H1 (cell line): ENCODE data around the gene VAV2. TPM values are rescaled to one million over a fixed set of nuclear protein-coding genes. Genes with fewer than 3 reads are reported as not detected.

Experiments used
- CTCF ChIA-PET: fragments of 300-600 bp; sonication (Branson Sonifier 250); formaldehyde crosslinking; loops from one replicate; lab custom pipeline; 2021; ENCODE audit not compliant: partially characterized antibody; lab: Charles Lee
- POLR2A ChIA-PET: fragments of 300-600 bp; sonication (Branson Sonifier 250); formaldehyde crosslinking; loops from one replicate; lab custom pipeline; 2021; ENCODE audit warnings: inconsistent platforms; ENCODE audit not compliant: partially characterized antibody; lab: Charles Lee
- DNase-seq, 2 experiments: peaks; one replicate each; pipeline versions ENCODE4 v3.0.0 to v3.0.0-alpha.2; 2010 to 2022; ENCODE audit warnings: low spot score in 2 of 2, low read depth in 1 of 2, mixed read lengths in 1 of 2
- FAIRE-seq: peaks from 2 replicates; lab custom pipeline; 2011; peaks lifted over from hg19 to GRCh38; lab: Jason Lieb, UNC
- H2AFZ ChIP-seq: 2 replicates; pipeline ENCODE4 v1.8.1; 2012; ENCODE audit warnings: low read length, inconsistent platforms
- H2AK5ac ChIP-seq: 2 replicates; pipeline ENCODE4 v1.6.1; 2013; ENCODE audit warnings: low read depth, low read length
- H2BK120ac ChIP-seq: replicated peaks from 2 replicates; pipeline ENCODE3; 2013; ENCODE audit warnings: low read depth, low read length, inconsistent platforms
- H2BK12ac ChIP-seq: 2 replicates; pipeline ENCODE4 v1.6.1; 2013; ENCODE audit warnings: low read depth, low read length
- H2BK15ac ChIP-seq: 2 replicates; pipeline ENCODE4 v1.6.1; 2013; ENCODE audit warnings: low read length
- H2BK20ac ChIP-seq: 2 replicates; pipeline ENCODE4 v1.6.1; 2013; ENCODE audit warnings: low read length
- H2BK5ac ChIP-seq: 2 replicates; pipeline ENCODE4 v1.6.1; 2013; ENCODE audit warnings: low read depth, low read length
- H3K14ac ChIP-seq: 2 replicates; pipeline ENCODE4 v1.6.1; 2013; ENCODE audit warnings: inconsistent platforms; ENCODE audit not compliant: insufficient read length
- H3K18ac ChIP-seq: 2 replicates; pipeline ENCODE4 v1.6.1; 2013; ENCODE audit warnings: low read length; ENCODE audit errors: extremely low read depth
- H3K23ac ChIP-seq: 2 replicates; pipeline ENCODE4 v1.6.1; 2013; ENCODE audit warnings: inconsistent platforms; ENCODE audit not compliant: insufficient read length
- H3K23me2 ChIP-seq: 2 replicates; pipeline ENCODE4 v1.6.1; 2013; ENCODE audit warnings: low read depth, low read length
- H3K27ac ChIP-seq: 2 replicates; pipeline ENCODE4 v1.6.1; 2011; ENCODE audit warnings: low read depth, low read length, inconsistent platforms
- H3K27me3 ChIP-seq, 4 experiments: replicated peaks in 1 of 4; 1 replicate in 1 of 4; 2 replicates in 3 of 4; pipeline versions ENCODE4 v1.6.1 to v1.8.1; 2011 to 2013; ENCODE audit warnings: low read length in 3 of 4, mild to moderate bottlenecking in 3 of 4, inconsistent platforms in 2 of 4, mixed read lengths in 2 of 4, moderate library complexity in 1 of 4; ENCODE audit not compliant: control insufficient read depth in 3 of 4, insufficient read depth in 3 of 4; ENCODE audit errors: extremely low read depth in 1 of 4
- H3K36me3 ChIP-seq, 4 experiments: 2 replicates each; pipeline versions ENCODE4 v1.6.1 to v1.8.1; 2011 to 2013; ENCODE audit warnings: mild to moderate bottlenecking in 4 of 4, low read length in 3 of 4, moderate library complexity in 2 of 4, control low read depth in 1 of 4, inconsistent platforms in 1 of 4; ENCODE audit not compliant: insufficient read depth in 4 of 4, control insufficient read depth in 2 of 4
- H3K4ac ChIP-seq: replicated peaks from 2 replicates; pipeline ENCODE3; 2013; ENCODE audit warnings: low read length, low read depth, mixed read lengths, inconsistent platforms; ENCODE audit not compliant: insufficient read length
- H3K4me1 ChIP-seq, 4 experiments: replicated peaks in 1 of 4; 1 replicate in 1 of 4; 2 replicates in 3 of 4; pipeline versions ENCODE4 v1.6.1 to v1.8.1; 2011 to 2013; ENCODE audit warnings: low read length in 3 of 4, inconsistent platforms in 2 of 4, mixed read lengths in 1 of 4; ENCODE audit not compliant: insufficient read depth in 4 of 4, control insufficient read depth in 3 of 4
- H3K4me2 ChIP-seq, 2 experiments: 2 replicates each; pipeline versions ENCODE4 v1.6.1 to v1.8.1; 2011 to 2013; ENCODE audit warnings: low read depth in 2 of 2, low read length in 2 of 2, control low read depth in 1 of 2, inconsistent platforms in 1 of 2, mild to moderate bottlenecking in 1 of 2; ENCODE audit not compliant: insufficient read depth in 1 of 2
- H3K4me3 ChIP-seq, 4 experiments: fragments of 200-600, 300-600 bp in 1 of 4; sonication (generic), shearing (Covaris generic), sonication (Bioruptor Twin) in 1 of 4; 2 replicates each; pipeline versions ENCODE4 v1.5.1 to v1.8.1; 2011 to 2016; ENCODE audit warnings: low read length in 4 of 4, low read depth in 3 of 4, control low read depth in 2 of 4, inconsistent platforms in 2 of 4, mild to moderate bottlenecking in 2 of 4, mixed read lengths in 1 of 4, moderate library complexity in 1 of 4; ENCODE audit not compliant: insufficient read depth in 2 of 4; ENCODE audit errors: extremely low read depth in 1 of 4
- H3K56ac ChIP-seq: replicated peaks from 2 replicates; pipeline ENCODE3; 2013; ENCODE audit warnings: low read depth, mild to moderate bottlenecking, mixed read lengths, low read length, inconsistent platforms; ENCODE audit not compliant: insufficient read length
- H3K79me1 ChIP-seq: 2 replicates; pipeline ENCODE4 v1.6.1; 2013; ENCODE audit warnings: low read depth, low read length, control low read depth
- H3K79me2 ChIP-seq, 2 experiments: 2 replicates each; pipeline versions ENCODE4 v1.6.1 to v1.8.1; 2012 to 2013; ENCODE audit warnings: low read length in 2 of 2, mild to moderate bottlenecking in 2 of 2, inconsistent platforms in 1 of 2; ENCODE audit not compliant: insufficient read depth in 2 of 2, control insufficient read depth in 1 of 2
- H3K9ac ChIP-seq, 4 experiments: replicated peaks in 1 of 4; 1 replicate in 1 of 4; 2 replicates in 3 of 4; pipeline versions ENCODE4 v1.6.1 to v1.8.1; 2011 to 2013; ENCODE audit warnings: low read depth in 3 of 4, low read length in 3 of 4, control low read depth in 2 of 4, mild to moderate bottlenecking in 2 of 4, moderate library complexity in 2 of 4, inconsistent platforms in 1 of 4; ENCODE audit errors: extremely low read depth in 1 of 4
- H3K9me3 ChIP-seq, 2 experiments: 2 replicates each; pipeline versions ENCODE4 v1.6.1 to v1.8.1; 2012 to 2013; ENCODE audit warnings: mild to moderate bottlenecking in 2 of 2, moderate library complexity in 2 of 2, control low read depth in 1 of 2, inconsistent platforms in 1 of 2, low read depth in 1 of 2, low read length in 1 of 2, mixed read lengths in 1 of 2; ENCODE audit not compliant: insufficient read depth in 2 of 2
- H4K20me1 ChIP-seq, 2 experiments: replicated peaks in 1 of 2; 2 replicates each; pipeline versions ENCODE3 to v1.8.1; 2011 to 2013; ENCODE audit warnings: inconsistent platforms in 2 of 2, low read length in 2 of 2, mild to moderate bottlenecking in 1 of 2; ENCODE audit not compliant: insufficient read depth in 2 of 2, control insufficient read depth in 1 of 2
- H4K5ac ChIP-seq: 2 replicates; pipeline ENCODE4 v1.6.1; 2013; ENCODE audit warnings: low read length, low read depth, mixed read lengths, inconsistent platforms; ENCODE audit not compliant: insufficient read length
- H4K8ac ChIP-seq: 2 replicates; pipeline ENCODE4 v1.8.0; 2013; ENCODE audit warnings: mild to moderate bottlenecking, moderate library complexity, low read length, inconsistent platforms; ENCODE audit not compliant: insufficient read depth; ENCODE audit errors: extremely low read depth
- H4K91ac ChIP-seq: replicated peaks from 2 replicates; pipeline ENCODE3; 2013; ENCODE audit warnings: low read length, mixed read lengths, inconsistent platforms; ENCODE audit not compliant: insufficient read length
- BRCA1 ChIP-seq: IDR thresholded peaks from 2 replicates; pipeline ENCODE4 v1.6.1; 2012; ENCODE audit warnings: low read depth, low read length, improper control_type of control experiment
- CBX5 ChIP-seq: fragments of 300-800, 300-1000 bp; sonication (generic); IDR thresholded peaks from 2 replicates; pipeline ENCODE4 v1.7.1; 2016; ENCODE audit warnings: antibody characterized with exemption, low read length, low read depth
- EZH2 ChIP-seq: fragments of 200-600 bp; sonication (generic); IDR thresholded peaks from 2 replicates; pipeline ENCODE4 v1.7.1; 2012; ENCODE audit warnings: low read depth, mild to moderate bottlenecking, moderate library complexity, low read length, inconsistent platforms; ENCODE audit not compliant: severe bottlenecking
- JUND ChIP-seq: IDR thresholded peaks from 2 replicates; pipeline ENCODE4 v1.6.1; 2011; ENCODE audit warnings: mild to moderate bottlenecking, improper control_type of control experiment, low read length
- KDM4A ChIP-seq: IDR thresholded peaks from one replicate; pipeline ENCODE4 v1.7.1; 2012; ENCODE audit warnings: low read depth, mild to moderate bottlenecking, moderate library complexity, low read length, inconsistent platforms; ENCODE audit not compliant: severe bottlenecking
- PHF8 ChIP-seq: fragments of 200-600 bp; sonication (generic); conservative IDR thresholded peaks from 2 replicates; pipeline ENCODE4 v1.7.1; 2012; ENCODE audit warnings: low read depth, mild to moderate bottlenecking, inconsistent platforms, low read length, moderate library complexity
- POLR2AphosphoS5 ChIP-seq: IDR thresholded peaks from 2 replicates; pipeline ENCODE4 v1.6.1; 2011; ENCODE audit warnings: low read depth, low read length
- POU5F1 ChIP-seq: IDR thresholded peaks from 2 replicates; pipeline ENCODE4 v1.6.1; 2011; ENCODE audit warnings: low read depth, mild to moderate bottlenecking, low read length, moderate library complexity
- SRF ChIP-seq: IDR thresholded peaks from 2 replicates; pipeline ENCODE4 v1.6.1; 2011; ENCODE audit warnings: mild to moderate bottlenecking, low read depth, low read length, moderate library complexity
- WGBS, 2 experiments: shearing (Covaris generic) in 1 of 2; methylation state at CpG; one replicate each; pipeline versions ENCODE4 v1.1.6 to v1.1.7; 2013 to 2015; ENCODE audit warnings: low lambda C conversion rate in 2 of 2, mixed read lengths in 2 of 2, inconsistent platforms in 1 of 2, low coverage in 1 of 2, missing lambda C conversion rate in 1 of 2; ENCODE audit not compliant: insufficient replicate concordance in 2 of 2, insufficient coverage in 1 of 2, insufficient read length in 1 of 2; ENCODE audit errors: extremely low coverage in 1 of 2, missing lambda C conversion rate in 1 of 2; 5-methylcytosine and 5-hydroxymethylcytosine counted together
- polyA plus RNA-seq, 7 experiments: library from polyadenylated mRNA; depleted of rRNA in 3 of 7; stranded (reverse) in 5 of 7; unstranded in 2 of 7; fragments of >200 nt in 5 of 7; fragments of 200-250 nt in 2 of 7; gene quantifications; 1 replicate in 5 of 7; 2 replicates in 1 of 7; 4 replicates in 1 of 7; pipeline versions ENCODE4 v1.2.1 to v1.2.3, GENCODE V29; 2011 to 2013; ENCODE audit warnings: missing spikeins in 2 of 7, mixed read lengths in 2 of 7
- total RNA-seq: library from RNA; stranded (reverse); fragmentation: NEBNext Ultra II Directional; extraction: Animal tissue kit (Norgen Biotek cat#: 25700); gene quantifications from 2 replicates; pipeline ENCODE4 v1.2.1, GENCODE V29; 2021

The VAV2 gene
- total and polyA plus RNA-seq, 2 of the 8 experiments (the other 6 are each of a cell fraction or from before 2014, with no cell fraction given): 13.6 to 37.6 TPM

DNA sequence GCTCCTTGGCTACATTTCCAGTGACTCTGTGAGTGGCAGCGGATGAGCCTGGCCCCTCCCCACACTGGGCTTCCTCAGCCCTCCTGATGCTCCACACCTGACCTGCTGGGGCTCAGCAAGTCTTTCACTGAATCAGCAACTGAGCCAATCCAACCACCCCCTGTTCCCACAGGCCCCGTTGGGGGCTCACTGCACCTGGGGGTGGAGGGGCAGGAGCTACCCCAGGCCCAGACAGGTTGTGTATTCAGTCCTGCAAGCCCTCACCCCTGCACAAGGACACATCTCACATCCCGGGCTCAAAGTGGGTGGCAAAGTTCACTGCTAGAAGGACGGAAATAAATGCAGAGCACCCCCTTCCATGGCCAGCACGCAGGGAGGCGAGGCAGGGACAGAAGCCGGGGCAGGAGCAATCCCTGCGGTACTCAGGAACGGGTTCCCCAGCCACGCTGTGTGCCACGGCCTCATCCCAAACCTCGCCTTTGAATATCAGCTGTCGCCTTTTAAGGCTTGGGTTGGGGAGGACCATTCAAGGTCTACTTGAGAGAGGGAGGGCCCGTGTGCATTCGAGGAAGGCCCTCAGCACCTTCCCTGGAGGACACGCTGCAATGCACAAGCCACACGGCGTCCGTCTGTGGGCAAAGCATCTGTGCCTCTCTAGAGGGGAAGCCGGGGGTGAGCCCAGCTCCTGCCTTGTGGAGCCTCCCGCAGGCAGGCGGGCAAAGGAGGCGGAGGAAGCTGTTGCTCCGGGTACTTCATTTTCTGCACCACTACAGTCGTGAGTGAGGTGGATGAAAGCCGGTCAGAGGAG is 179.0 kb downstream of the VAV2 start:
- H3K56ac ChIP-seq: no peak overlapping the region
- 0 out of 8 replicates have a peak, but pooled peaks cover 0 to 3% (median 0%) of the 10 kb centered on the region in 4 experiments for H3K36me3 ChIP-seq
- CTCF ChIA-PET: interaction anchor here (1.1 to 3.4 kb wide), 7 partner anchors 10 to 182 kb away, joined by 3 to 13 read pairs (median 3); no protein-coding TSS in a partner anchor
- no peak overlapping the region for H3K4me3 ChIP-seq
- no peaks in the 10 kb centered on the region; the same call in 1 of the 2 replicates for H3K79me1 ChIP-seq
- peaks cover 0 to 5% of the 10 kb centered on the region in 2 experiments for H4K20me1 ChIP-seq
- H2BK120ac ChIP-seq: no peak overlapping the region
- H3K4ac ChIP-seq: no peak overlapping the region
- H2AK5ac ChIP-seq: no peak overlapping the region
- DNase-seq (no peak), FAIRE-seq (no peak)
- H2BK12ac ChIP-seq: no peak overlapping the region
- H4K5ac ChIP-seq: no peak overlapping the region
- no peak overlapping the region for H3K27ac ChIP-seq
- no peaks in the 10 kb centered on the region for H3K79me2 ChIP-seq
- no peak overlapping the region for H3K18ac ChIP-seq
- no peaks in the 10 kb centered on the region for H3K27me3 ChIP-seq
- no peak overlapping the region for H3K23ac ChIP-seq
- no peak overlapping the region for H2BK5ac ChIP-seq
- H3K9me3 ChIP-seq: no peaks in the 10 kb centered on the region
- no peak overlapping the region for H2AFZ ChIP-seq
- no peak overlapping the region for H2BK20ac ChIP-seq
- no peak overlapping the region for H4K8ac ChIP-seq
- no peaks in the 10 kb centered on the region for H3K4me1 ChIP-seq
- no peak overlapping the region for H2BK15ac ChIP-seq
- H3K9ac ChIP-seq: no peak overlapping the region
- no peak overlapping the region for H3K14ac ChIP-seq
- POLR2A ChIA-PET: no interaction called here
- WGBS, 2 experiments: 90% methylated on average over 20 of the region's 26 CpGs; no CpG with 5 or more reads in 1 of the 2 experiments
- no peak overlapping the region for H3K4me2 ChIP-seq
- H4K91ac ChIP-seq: no peak overlapping the region
- no peaks in the 10 kb centered on the region for H3K23me2 ChIP-seq
- no peak for TF ChIP-seq KDM4A
- TF ChIP-seq CBX5: no peak
- no peak for TF ChIP-seq PHF8
- no peak for TF ChIP-seq EZH2
- no peak for TF ChIP-seq POLR2AphosphoS5
- no peak for TF ChIP-seq BRCA1
- no peak for TF ChIP-seq JUND
- no peak for TF ChIP-seq SRF
- TF ChIP-seq POU5F1: no peak
